Measurements from ENCODE around the gene DYNC2H1.
"Not testable (repeated sequence)": the region's sequence is repeated elsewhere in the genome, so short reads cannot be mapped to it uniquely, and the experiment has no call there.

The DYNC2H1 gene

GRCh38 chr11:103295704-103296103 lies 186.5 kb downstream of the DYNC2H1 start:
- DNase-seq = no peak

DNA sequence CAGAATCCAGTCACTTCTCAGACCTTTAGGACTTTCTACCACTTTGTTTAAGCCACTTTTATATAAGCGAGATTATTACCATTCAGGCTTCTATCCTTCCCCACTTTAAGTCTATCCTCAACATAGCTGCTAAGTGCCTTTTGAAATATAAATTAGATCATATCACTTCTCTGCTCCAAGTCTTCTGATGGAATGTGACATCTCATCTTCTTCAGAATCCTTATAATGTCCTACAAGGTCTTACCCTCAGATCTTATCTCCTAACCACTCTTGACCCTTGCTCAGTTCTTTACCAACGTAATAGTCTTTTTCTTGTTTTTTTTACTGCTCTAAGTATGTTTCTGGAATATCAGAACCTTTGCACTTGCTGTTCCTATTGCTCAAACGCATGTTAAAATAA lies 188.7 kb downstream of the DYNC2H1 start:
- DNase-seq = no peak

DNA sequence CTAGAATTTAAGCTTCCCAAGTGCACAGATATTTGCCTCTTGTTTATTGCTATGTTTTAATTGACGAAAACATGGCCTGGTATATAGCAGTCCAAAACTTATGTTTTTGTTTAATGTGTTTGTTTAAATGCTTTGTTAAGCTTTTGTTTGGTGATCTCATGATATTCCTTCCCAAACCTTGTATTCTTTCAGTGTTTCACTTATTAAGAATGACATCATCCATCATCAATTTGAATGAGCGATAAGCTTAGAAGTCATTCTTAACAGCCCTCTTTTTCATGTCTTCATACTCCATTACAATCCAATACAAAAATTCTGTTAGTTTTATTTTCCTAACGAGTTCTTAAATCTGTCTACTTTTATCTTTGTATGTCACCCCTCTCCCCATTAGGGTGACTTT lies 206.0 kb downstream of the DYNC2H1 start:
- no peak for DNase-seq

DNA sequence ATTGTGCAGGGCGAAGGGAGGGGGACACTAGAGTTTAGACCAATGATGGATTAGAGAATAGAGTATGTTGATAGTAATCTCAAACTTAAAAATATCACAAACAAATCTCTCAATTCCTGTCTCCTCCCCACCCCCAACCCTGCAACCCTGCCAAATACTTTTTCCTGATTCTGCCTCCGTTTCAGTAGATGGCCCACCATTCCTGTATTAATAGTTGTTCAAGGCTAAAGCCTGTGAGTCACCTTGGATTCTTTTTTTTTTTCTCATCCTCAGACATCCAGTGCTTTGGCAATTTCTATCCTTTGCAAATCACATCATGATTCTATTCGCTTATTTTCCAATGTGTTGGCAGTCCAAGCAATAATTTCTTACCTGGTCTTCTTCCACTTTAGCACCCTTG lies 207.9 kb downstream of the DYNC2H1 start:
- DNase-seq = no peak

GRCh38 chr11:103322821-103323220 lies 213.6 kb downstream of the DYNC2H1 start:
- no peak for DNase-seq

- DNase-seq = no peak
Measured at GRCh38 chr11:103325686-103326069, 216.5 kb downstream of the DYNC2H1 start.

DNA sequence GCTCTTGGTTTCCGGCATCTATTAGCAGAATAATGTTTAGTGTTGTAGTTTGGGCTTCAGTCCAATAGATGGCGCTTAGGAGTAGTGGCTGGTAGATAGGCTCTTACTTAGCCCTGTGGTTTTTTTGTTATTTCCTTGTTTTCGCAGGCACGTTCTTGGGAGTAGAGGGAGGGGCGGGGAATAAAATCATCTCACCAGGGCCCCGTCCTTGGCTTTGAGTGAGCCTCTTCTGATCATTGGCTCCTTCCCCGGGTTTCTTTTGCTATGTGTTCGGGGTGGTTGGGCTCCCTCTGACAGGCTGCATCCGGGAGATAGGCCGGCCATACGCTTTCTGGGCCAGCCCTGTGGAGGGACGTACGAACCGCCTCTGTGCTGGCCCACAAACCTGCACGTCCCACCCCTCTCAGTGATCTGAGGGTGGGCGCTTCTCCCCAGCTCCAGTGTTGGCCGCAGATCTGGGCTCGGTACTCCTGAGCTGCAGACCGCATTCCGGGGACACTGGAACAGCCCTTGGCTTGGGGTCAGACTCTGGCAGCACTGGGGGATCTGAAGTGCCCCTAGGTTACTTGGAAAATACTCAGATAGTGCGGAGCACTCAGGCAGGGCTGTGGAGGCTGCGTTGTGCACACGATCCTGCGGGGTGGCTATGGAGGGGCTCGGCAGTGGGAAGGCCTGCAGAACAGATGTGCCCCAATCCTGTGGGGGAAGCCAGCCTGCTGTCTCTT lies 217.0 kb downstream of the DYNC2H1 start:
- DNase-seq = no peak

- no peak for DNase-seq
Measured at GRCh38 chr11:103327721-103328120, 218.5 kb downstream of the DYNC2H1 start.

GRCh38 chr11:103332409-103332808 lies 223.2 kb downstream of the DYNC2H1 start:
- no peak for DNase-seq

DNA sequence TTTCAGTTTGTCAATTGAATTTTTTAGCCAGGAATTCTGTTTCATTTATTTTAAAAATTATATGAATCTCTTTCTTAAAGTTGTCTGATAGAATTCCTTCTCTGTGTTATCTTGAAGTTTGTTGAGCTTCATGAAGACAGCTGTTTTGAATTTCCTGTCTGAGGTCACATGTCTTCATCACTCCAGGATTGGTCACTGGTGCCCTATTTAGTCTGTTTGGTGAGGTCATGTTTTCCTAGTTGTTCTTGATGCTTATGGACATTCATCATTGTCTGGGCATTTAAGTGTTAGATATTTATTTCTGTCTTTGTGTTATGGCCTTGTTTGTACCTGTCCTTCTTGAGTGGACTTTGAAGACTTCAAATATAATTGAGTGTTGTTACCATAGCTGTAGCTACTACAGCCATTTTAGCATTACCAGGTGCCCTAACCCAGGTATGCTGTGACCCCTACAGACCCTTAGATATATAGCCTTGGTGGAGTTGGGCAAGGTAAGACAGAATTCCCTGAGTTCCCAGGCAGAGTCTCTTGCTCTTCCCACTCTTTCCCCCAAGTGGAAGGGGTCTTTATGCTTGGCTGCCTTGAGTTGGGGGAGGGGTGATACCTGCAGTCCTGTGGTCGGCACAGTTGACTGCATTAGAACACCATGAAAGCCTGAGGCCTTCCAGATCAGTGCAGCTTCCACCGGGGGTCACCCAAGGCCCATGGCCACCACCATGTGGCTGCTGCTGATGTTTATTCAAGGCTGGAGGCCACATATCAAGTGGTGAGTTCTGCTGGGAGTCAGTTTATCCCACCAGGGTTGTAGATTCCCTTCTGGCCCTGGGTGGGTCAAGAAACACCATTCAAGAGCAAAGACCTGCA lies 229.6 kb downstream of the DYNC2H1 start:
- no peak for DNase-seq

GRCh38 chr11:103339485-103339857 lies 230.2 kb downstream of the DYNC2H1 start:
- DNase-seq = no peak

DNA sequence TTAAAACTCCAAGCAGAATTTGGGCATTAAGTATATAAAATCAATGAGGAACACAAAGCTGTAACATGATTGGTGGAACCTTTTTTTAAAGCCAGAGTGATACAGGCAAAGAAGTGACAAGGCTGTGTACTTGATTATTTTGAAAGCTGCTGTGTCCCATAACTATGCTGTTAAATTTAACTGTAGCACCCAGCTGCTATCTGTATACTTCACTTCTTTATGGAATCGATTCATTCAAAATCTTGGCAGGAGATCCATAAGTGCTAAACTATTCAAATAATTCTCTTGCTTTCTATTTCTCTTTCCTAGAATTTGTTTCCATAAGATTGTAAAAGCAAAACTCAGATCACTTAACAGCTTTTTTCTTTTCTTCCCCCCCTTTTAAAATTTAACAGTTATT lies 231.7 kb downstream of the DYNC2H1 start:
- DNase-seq = no peak

GRCh38 chr11:103344886-103345285 lies 235.7 kb downstream of the DYNC2H1 start:
- no peak for DNase-seq

DNA sequence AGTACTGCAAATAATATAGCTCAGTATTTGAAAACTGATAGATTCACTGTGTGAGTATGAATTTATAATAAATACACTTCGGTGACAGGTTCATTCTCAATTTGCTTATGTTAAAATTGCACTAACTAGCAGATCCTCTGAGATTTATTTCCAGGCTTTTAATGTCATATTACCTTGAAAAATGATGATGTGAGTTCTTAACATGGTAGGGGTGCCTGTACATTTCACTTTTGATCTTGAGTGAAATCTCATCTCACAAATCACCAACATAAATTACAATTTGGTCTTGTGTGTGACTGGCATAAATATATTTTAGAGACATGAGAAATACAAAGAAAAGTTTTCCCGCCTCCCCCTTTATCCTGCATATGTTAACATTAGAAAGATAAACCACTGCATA lies 240.4 kb downstream of the DYNC2H1 start:
- DNase-seq = no peak

DNA sequence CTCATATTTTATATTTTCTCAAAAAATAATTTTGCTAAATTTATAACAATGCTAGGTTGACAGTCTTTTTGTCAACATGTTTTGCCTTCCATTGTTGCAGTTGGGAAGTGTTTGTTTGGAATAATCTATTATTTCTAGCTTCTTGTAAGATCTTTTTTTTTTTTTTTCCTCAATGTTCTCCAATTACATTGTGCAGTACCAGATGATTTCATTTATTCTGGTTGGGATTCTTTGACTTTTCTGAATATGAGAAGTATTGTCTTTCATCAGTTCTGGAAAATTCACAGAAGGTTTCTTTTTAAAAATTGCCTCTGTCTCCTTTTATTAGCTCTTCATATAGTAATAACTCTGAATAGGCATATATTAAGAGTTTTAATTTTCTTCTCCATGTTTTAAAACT lies 245.4 kb downstream of the DYNC2H1 start:
- no peak for DNase-seq

DNA sequence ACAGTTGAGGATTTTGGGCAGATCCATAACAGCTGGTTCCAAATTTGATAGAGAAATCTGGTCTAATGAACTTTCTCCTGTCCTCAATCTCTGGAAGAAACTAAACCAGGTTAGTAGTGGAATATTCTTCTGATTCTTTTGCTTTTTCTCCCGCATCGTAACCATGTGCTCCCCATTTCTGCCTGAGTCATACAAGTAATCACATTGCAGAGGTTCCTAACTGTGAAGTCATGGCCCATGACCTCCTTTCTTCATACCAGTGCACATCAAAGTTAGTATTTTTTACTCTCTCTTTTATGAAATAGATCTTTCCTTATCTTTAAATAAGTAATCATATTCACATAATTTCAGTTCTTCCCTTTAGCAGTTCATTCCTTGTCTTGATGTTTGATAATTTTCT lies 249.0 kb downstream of the DYNC2H1 start:
- DNase-seq = no peak

DNA sequence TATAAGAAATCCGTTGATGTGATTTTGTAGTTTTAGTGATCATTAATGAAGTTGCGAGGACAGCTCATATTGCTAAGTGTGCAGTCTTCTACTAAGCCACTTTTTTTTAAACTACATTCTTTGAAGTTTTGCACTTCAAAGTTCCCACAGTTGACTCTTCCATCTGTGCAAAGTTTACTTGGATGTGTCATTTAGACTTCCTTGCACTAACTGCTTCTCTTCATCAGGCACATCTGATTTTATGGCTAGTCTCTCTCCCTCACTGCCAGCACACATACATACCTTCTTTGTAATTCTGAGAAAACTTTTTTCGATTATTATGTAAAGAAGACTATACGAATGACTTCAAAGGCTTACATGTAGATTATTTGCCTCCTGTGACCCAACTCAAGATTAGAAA lies 250.0 kb downstream of the DYNC2H1 start:
- no peak for DNase-seq

DNA sequence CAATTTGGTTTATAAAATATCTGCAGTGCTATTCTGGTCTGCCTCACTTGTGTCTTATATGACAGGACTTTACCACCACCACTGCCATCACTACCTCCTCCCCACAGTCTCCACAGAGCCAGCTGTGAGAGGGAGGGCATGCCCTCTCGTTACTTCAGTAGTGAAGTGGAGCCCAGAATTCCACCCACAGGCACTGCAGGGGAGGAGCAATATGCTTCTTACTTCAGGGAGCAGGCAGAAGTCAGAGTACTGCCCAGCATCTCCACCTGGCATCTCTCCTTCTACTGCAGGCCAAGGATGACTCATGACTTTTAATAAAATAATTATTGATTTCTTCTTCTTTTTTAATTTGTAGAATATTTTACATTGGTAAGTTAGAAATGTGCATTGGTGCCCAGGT lies 255.5 kb downstream of the DYNC2H1 start:
- no peak for DNase-seq

DNA sequence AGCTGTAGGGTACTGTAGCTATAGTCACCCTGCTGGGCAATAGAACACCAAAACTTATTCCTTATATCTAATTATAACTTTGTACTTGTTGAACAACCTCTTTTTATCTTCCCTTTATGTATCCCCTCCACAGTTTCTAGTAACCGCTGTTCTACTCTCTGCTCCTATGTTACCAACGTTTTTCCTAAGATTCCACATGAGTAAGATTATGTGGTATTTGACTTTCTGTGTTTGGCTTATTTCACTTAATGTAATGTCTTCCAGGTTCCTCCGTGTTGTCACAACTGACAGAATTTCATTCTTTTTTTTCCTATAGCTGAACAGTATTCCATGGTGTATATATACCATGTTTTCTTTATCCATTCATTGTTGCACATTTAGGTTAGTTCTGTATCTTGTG lies 258.4 kb downstream of the DYNC2H1 start:
- DNase-seq = no peak

GRCh38 chr11:103368145-103368544 lies 258.9 kb downstream of the DYNC2H1 start:
- DNase-seq = no peak

- no peak for DNase-seq
Measured at GRCh38 chr11:103370076-103370475, 260.9 kb downstream of the DYNC2H1 start.

GRCh38 chr11:103372906-103373305 lies 263.7 kb downstream of the DYNC2H1 start:
- DNase-seq = no peak

GRCh38 chr11:103374227-103374626 lies 265.0 kb downstream of the DYNC2H1 start:
- not testable (repeated sequence) for DNase-seq

DNA sequence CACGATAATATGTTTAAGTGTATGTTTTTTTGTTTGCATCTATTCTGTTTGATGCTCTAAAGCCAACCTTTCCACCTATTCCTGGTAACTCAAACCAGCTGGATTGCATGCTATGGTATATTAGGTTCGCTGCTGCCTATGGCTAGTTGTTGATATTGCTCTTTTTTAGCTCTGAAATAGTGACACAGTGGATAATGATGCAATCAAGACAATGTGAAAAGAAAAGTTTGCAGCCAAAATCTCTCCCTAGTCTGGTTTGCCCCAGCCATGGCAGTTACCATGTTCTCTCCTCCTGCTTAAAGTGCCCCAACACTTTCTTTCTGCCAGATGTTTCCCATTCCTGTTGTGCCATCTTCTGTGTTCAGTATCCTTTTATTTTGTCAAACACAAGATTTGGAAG lies 269.7 kb downstream of the DYNC2H1 start:
- DNase-seq = no peak

DNA sequence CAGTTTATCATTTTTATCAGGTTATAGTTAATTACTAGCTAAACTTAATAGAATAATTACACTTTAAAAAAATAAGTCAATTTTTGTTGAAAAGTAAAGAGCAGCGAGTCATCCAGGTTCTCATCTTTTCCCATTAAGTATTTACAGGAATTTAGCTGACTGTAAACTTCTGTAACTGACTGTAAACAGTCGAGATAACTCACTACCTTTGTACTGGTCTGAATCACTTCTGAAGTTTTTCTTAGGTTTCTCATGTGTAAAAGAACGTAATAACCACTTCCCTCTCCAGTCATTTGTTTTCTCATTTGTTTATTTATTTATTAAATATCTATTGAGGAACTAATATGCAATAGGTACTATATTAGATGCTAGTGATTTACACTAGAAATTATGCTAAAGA lies 270.8 kb downstream of the DYNC2H1 start:
- no peak for DNase-seq

Data from DMS79 (cell line).